GM12801 (cell line): ENCODE results near the gene PIK3R2.

ENCODE experiments used
- TF ChIP-seq, protein P1 (sequence below): IDR thresholded peaks from one replicate; pipeline ENCODE4 v1.5.1; 2011; ENCODE audit warnings: control low read depth; ENCODE audit not compliant: insufficient read length; ENCODE audit errors: extremely low read depth

PIK3R2 gene

DNA sequence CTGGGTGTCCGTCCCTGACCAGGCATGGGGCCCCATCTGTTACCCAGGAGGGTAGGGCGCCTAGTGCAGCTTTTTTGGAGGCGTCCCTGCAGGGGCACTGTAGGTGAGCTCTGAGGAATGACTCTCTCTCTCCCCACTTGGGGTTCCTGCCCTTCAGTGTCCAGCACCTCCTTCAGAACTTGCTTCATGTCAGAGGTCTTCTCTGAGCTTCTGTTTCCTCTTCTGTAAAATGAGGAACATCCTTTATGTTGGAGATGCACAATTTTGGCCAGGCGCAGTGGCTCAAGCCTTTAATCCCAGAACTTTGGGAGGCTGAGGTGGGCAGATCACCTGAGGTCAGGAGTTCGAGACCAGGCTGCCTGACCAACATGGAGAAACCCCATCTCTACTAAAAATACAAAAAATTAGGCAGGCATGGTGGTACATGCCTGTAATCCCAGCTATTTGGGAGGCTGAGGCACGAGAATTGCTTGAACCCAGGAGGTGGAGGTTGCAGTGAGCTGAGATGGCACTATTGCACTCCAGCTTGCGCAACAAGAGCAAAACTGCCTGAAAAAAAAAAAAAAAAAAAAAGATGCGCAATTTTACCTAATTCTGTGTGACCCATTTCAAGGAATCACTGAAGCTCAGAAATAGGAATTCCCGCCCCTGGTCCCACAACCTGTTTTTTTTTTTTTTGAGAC is 15.2 kb upstream of the PIK3R2 start:
- TF ChIP-seq, protein P1, sequence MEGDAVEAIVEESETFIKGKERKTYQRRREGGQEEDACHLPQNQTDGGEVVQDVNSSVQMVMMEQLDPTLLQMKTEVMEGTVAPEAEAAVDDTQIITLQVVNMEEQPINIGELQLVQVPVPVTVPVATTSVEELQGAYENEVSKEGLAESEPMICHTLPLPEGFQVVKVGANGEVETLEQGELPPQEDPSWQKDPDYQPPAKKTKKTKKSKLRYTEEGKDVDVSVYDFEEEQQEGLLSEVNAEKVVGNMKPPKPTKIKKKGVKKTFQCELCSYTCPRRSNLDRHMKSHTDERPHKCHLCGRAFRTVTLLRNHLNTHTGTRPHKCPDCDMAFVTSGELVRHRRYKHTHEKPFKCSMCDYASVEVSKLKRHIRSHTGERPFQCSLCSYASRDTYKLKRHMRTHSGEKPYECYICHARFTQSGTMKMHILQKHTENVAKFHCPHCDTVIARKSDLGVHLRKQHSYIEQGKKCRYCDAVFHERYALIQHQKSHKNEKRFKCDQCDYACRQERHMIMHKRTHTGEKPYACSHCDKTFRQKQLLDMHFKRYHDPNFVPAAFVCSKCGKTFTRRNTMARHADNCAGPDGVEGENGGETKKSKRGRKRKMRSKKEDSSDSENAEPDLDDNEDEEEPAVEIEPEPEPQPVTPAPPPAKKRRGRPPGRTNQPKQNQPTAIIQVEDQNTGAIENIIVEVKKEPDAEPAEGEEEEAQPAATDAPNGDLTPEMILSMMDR: no peak

DNA sequence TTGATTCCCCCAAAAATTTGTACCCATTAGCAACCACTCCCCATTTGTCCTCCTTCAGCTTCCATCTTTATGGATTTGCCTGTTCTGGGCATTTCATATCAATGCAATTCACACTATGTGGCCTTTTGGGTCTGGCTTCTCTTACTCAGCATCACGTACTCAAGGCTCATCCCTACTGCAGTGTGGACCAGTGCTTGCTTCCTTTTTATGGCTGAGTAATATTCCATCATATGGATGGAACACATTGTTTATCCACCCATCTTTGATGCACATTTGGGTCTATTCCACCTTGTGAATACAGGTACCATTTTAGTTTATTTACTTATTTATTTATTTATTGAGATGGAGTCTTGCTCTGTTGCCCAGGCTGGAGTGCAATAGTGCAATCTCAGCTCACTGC is 12.5 kb upstream of the PIK3R2 start:
- TF ChIP-seq, protein P1: no peak

DNA sequence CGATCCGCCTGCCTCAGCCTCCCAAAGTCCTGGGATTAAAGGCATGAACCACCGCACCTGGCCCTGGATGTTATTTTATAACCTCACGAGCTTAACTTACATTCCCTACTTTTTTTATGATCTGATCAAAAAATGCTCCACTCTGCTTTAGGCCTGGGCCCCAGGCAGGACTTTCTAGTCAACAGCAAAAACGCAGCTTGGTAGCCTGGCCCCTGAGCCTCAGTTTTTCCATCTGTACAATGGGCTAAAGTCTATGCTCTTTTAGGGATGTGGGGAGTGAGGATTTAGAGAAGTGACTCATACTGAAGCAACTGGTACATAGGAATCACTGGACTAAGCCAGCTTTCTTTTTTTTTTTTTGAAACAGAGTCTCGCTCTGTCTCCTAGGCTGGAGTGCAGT is 11.9 kb upstream of the PIK3R2 start:
- TF ChIP-seq, protein P1: no peak

DNA sequence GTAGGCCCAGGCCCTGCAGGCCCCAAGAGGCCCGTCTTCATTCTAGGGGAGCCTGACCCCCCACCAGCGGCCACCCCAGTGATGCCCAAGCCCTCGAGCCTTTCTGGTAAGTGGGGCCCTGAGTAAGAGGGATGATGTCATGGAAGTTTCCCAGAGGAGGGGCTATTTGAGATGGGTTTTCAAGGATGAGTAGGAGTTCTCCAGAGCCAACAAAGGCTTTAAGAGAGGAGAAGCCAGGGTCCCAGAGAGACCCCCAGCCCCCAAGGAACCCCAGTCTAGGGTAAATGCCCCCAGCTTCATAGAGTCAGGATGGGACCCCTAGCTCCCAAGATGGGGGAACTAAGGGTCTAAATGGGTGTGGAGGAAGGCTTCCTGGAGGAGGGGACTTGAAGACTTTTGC is 9.1 kb upstream of the PIK3R2 start:
- TF ChIP-seq, protein P1: no peak

DNA sequence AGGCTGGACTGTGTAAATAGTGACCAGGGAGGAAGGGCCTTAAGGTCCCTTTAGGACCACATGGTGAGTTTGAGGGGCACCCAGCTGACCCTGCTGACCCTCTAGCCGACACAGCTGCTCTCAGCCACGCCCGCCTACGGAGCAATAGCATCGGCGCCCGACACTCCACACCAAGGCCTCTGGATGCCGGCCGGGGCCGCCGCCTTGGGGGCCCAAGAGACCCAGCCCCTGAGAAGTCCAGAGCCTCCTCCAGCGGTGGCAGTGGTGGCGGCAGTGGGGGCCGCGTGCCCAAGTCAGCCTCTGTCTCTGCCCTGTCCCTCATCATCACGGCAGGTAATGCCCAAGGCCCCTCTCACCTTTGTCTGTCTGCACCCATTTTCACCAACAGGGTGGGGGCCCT is 8.6 kb upstream of the PIK3R2 start:
- TF ChIP-seq, protein P1: no peak

DNA sequence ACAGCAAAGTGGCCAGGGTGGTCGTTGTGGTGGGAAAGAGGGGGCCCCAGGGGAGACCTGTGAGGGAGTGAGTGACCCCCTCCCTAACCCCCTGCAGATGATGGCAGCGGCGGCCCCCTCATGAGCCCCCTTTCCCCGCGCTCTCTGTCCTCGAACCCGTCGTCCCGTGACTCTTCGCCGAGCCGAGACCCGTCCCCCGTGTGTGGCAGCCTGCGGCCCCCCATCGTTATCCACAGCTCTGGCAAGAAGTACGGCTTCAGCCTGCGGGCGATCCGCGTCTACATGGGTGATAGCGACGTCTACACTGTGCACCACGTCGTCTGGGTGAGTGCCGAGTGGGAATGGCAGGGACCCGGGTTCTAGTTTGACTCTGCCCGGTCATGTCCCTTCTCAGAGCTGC is 8.1 kb upstream of the PIK3R2 start:
- TF ChIP-seq, protein P1: no peak

DNA sequence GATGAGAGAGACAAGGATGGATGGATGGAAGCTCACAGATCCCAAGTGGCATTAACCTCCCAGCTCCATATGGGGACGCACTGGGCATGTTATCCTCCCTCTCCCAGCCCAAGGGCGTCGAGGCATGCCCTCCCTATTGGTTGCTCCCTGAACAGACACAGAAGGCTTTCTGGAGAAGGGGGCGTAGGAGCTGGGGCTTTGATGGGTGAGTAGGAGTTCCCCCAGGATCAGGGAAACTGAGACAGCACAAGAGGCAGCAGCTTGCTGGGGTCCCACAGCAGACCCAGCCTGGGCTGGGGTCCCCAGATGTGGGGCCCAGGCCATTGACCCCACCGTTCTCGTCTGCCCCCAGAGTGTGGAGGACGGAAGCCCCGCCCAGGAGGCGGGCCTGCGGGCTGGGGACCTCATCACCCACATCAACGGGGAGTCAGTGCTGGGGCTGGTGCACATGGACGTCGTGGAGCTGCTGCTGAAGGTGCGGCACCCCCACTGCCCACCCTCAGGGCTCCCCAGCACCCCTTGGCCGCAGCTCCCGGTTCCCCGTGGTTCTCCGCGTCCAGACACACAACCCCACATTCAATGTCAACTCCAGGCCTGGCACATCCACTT is 7.5 kb upstream of the PIK3R2 start:
- TF ChIP-seq, protein P1: no peak
